ENCODE measurements around the gene KARS1.

KARS1 gene

GRCh38 chr16:75579281-75579834 lies 68.1 kb downstream of the KARS1 start:
- no peak for DNase-seq (ENCODE audit: low spot score)

- no peak for DNase-seq (ENCODE audit: low spot score)
Observed at GRCh38 chr16:75578725-75579124, 68.7 kb downstream of the KARS1 start.

- no peak for DNase-seq (ENCODE audit: low spot score)
Observed at GRCh38 chr16:75578212-75578611, 69.3 kb downstream of the KARS1 start.
